GM10847 (cell line): ENCODE measurements around the gene VAT1.

Experiments
- POLR2A ChIP-seq: IDR thresholded peaks from 2 replicates; pipeline ENCODE4 v1.6.1; 2011; ENCODE audit not compliant: insufficient read length; ENCODE audit errors: extremely low read depth

Gene VAT1

GRCh38 chr17:42969001-42969581 is 53.1 kb downstream of the VAT1 start:
- no peak for TF ChIP-seq POLR2A

DNA sequence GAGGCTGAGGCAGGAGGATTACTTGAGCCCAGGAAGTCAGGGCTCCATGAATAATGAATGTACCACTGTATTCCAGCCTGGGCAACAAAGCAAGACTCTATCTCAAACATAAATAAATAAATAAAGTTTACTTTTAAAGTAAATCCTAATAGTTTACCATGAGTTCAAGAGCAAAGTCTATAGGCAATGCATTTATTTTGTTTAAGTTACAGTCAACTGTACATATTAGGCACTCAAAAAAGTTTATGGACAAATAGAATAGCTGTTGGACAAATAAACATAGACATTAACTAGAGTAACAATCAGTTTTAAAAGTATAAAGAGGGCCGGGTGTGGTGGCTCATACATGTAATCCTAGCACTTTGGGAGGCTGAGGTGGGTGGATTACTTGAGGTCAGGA is 54.3 kb downstream of the VAT1 start:
- TF ChIP-seq POLR2A, result no peak
